K562 (cell line): ENCODE data around the gene TM9SF3. TPM values are rescaled to one million over a fixed set of nuclear protein-coding genes. Genes with fewer than 3 reads are reported as not detected.

Experiments
- ATAC-seq: fragments of 200-7000 bp; cut with Tn5 transposase; 3 replicates; pipeline ENCODE4 v1.9.1; 2020; ENCODE audit warnings: moderate library complexity
- BruUV-seq: library from RNA; stranded (reverse); fragments of 400-500 nt; replicated peaks from 2 replicates; lab custom pipeline; 2021; lab: Mats Ljungman, UMichigan
- CTCF ChIA-PET: fragments of 300-600 bp; formaldehyde crosslinking; extraction: SDS; loops from one replicate; lab custom pipeline; 2021; ENCODE audit warnings: low intra/inter-chr PET ratio; lab: Yijun Ruan, JAX
- POLR2A ChIA-PET: fragments of 300-600, 350-650 bp; sonication (Branson Sonifier 250); formaldehyde crosslinking; extraction: SDS; loops from one replicate; lab custom pipeline; 2021; ENCODE audit warnings: antibody characterized with exemption, inconsistent platforms; lab: Yijun Ruan, JAX
- DNase-seq, 4 experiments: peaks; one replicate each; pipeline versions ENCODE4 v3.0.0 to v3.0.0-alpha.2; 2011 to 2018; ENCODE audit warnings: low spot score in 3 of 4, mixed read lengths in 3 of 4; ENCODE audit errors: extremely low read depth in 1 of 4
- FAIRE-seq: peaks from 2 replicates; lab custom pipeline; 2011; peaks lifted over from hg19 to GRCh38; lab: Jason Lieb, UNC
- H2AFZ ChIP-seq: 2 replicates; pipeline ENCODE4 v1.6.0; 2011; ENCODE audit warnings: low read depth, low read length, control low read depth, inconsistent platforms
- H3K27ac ChIP-seq: fragments of 200-600 bp; 3 replicates; pipeline ENCODE4 v1.8.0; 2011; ENCODE audit warnings: low read depth, mild to moderate bottlenecking, control low read depth, inconsistent platforms, low read length, moderate library complexity, mixed read lengths; ENCODE audit errors: extremely low read depth
- H3K27me3 ChIP-seq, 2 experiments: fragments of 300-600 bp in 1 of 2; 2 replicates in 1 of 2; 3 replicates in 1 of 2; pipeline versions ENCODE4 v1.6.0 to v1.8.0; 2011; ENCODE audit warnings: inconsistent platforms in 2 of 2, low read length in 2 of 2, mild to moderate bottlenecking in 1 of 2, mixed read lengths in 1 of 2, moderate library complexity in 1 of 2; ENCODE audit not compliant: control insufficient read depth in 2 of 2, insufficient read depth in 2 of 2
- H3K36me3 ChIP-seq: fragments of 300-600 bp; 3 replicates; pipeline ENCODE4 v1.8.0; 2011; ENCODE audit warnings: mild to moderate bottlenecking, low read length, inconsistent platforms; ENCODE audit not compliant: control insufficient read depth, insufficient read depth
- H3K4me1 ChIP-seq, 2 experiments: fragments of 200-600 bp in 1 of 2; replicated peaks in 1 of 2; 2 replicates in 1 of 2; 3 replicates in 1 of 2; pipeline versions ENCODE4 v1.5.1 to v1.8.0; 2011; ENCODE audit warnings: inconsistent platforms in 2 of 2, low read length in 2 of 2, mild to moderate bottlenecking in 1 of 2, mixed read lengths in 1 of 2, moderate library complexity in 1 of 2; ENCODE audit not compliant: control insufficient read depth in 2 of 2, insufficient read depth in 2 of 2
- H3K4me2 ChIP-seq: 2 replicates; pipeline ENCODE4 v1.6.1; 2011; ENCODE audit warnings: low read length, control low read depth, inconsistent platforms, mixed read lengths; ENCODE audit not compliant: insufficient read depth
- H3K4me3 ChIP-seq: fragments of 200-600 bp; sonication (generic), shearing (Covaris generic); 2 replicates; pipeline ENCODE4 v1.5.1; 2016; ENCODE audit warnings: control low read depth, inconsistent platforms
- H3K79me2 ChIP-seq: fragments of 200-600 bp; 3 replicates; pipeline ENCODE4 v1.8.0; 2011; ENCODE audit warnings: low read length, inconsistent platforms; ENCODE audit not compliant: control insufficient read depth, insufficient read depth
- H3K9ac ChIP-seq, 2 experiments: 2 replicates each; pipeline versions ENCODE4 v1.6.0 to v1.6.1; 2011; ENCODE audit warnings: low read depth in 2 of 2, low read length in 2 of 2, control low read depth in 1 of 2, inconsistent platforms in 1 of 2, mild to moderate bottlenecking in 1 of 2, mixed read lengths in 1 of 2; ENCODE audit not compliant: insufficient read depth in 1 of 2
- H3K9me1 ChIP-seq: one replicate; pipeline ENCODE4 v1.6.0; 2011; ENCODE audit warnings: inconsistent platforms, mild to moderate bottlenecking, low read length, moderate library complexity; ENCODE audit not compliant: control insufficient read depth, insufficient read depth
- H3K9me3 ChIP-seq: replicated peaks from 2 replicates; pipeline ENCODE4 v1.5.1; 2011; ENCODE audit warnings: low read depth, low read length, inconsistent platforms; ENCODE audit not compliant: control insufficient read depth, insufficient read depth
- H4K20me1 ChIP-seq: replicated peaks from 2 replicates; pipeline ENCODE4 v1.6.1; 2011; ENCODE audit warnings: low read length, inconsistent platforms, mixed read lengths; ENCODE audit not compliant: control insufficient read depth, insufficient read depth
- HDAC3 ChIP-seq: fragments of 450-650 bp; IDR thresholded peaks from 2 replicates; pipeline ENCODE4 v1.6.1; 2018; ENCODE audit warnings: borderline replicate concordance, mild to moderate bottlenecking, moderate library complexity; ENCODE audit not compliant: partially characterized antibody
- HMGN3 ChIP-seq: IDR thresholded peaks from 2 replicates; pipeline ENCODE4 v1.6.1; 2011; ENCODE audit warnings: borderline replicate concordance, low read depth, mild to moderate bottlenecking, mixed read lengths, low read length; ENCODE audit not compliant: insufficient read length; ENCODE audit errors: extremely low read depth
- ID3 ChIP-seq, 2 experiments: fragments of 250-450 bp in 1 of 2; fragments of 450-650 bp in 1 of 2; sonication (Bioruptor Pico) in 1 of 2; IDR thresholded peaks; 2 replicates each; pipeline versions ENCODE4 v1.6.1 to v1.8.0; 2016 to 2021; ENCODE audit warnings: mild to moderate bottlenecking in 2 of 2, moderate library complexity in 2 of 2, missing compliant biosample characterization in 1 of 2, missing genetic modification characterization in 1 of 2
- KLF16 ChIP-seq: IDR thresholded peaks from 2 replicates; pipeline ENCODE4 v1.6.1; 2016; ENCODE audit warnings: antibody characterized with exemption
- NFE2L1 ChIP-seq: fragments of 450-650 bp; IDR thresholded peaks from 2 replicates; pipeline ENCODE4 v1.6.1; 2016; ENCODE audit warnings: missing genetic modification characterization, low read depth, mild to moderate bottlenecking, missing compliant biosample characterization, moderate library complexity, borderline replicate concordance
- NFRKB ChIP-seq: fragments of 450-650 bp; IDR thresholded peaks from 2 replicates; pipeline ENCODE4 v1.6.1; 2016; ENCODE audit warnings: low read depth
- PATZ1 ChIP-seq: fragments of 250-450 bp; sonication (Bioruptor Pico); IDR thresholded peaks from 2 replicates; pipeline ENCODE4 v1.5.0; 2020; ENCODE audit warnings: mild to moderate bottlenecking, borderline replicate concordance
- ZNF75A ChIP-seq: fragments of 450-650 bp; formaldehyde crosslinking; IDR thresholded peaks from 2 replicates; pipeline ENCODE4 v1.4.0; 2020; ENCODE audit warnings: mild to moderate bottlenecking
- ZNF778 ChIP-seq: fragments of 450-650 bp; formaldehyde crosslinking; IDR thresholded peaks from 2 replicates; pipeline ENCODE4 v1.4.0; 2020; ENCODE audit warnings: mild to moderate bottlenecking, moderate library complexity
- WGBS: fragments of 100-300 bp; shearing (Covaris generic); methylation state at CpG from one replicate; pipeline ENCODE4 v1.1.6; 2016; ENCODE audit warnings: low coverage, mixed read lengths; ENCODE audit not compliant: insufficient coverage; ENCODE audit errors: missing lambda C conversion rate; 5-methylcytosine and 5-hydroxymethylcytosine counted together
- in situ Hi-C: fragments of 300-500 bp; cut with MboI; formaldehyde crosslinking; loops from 4 replicates; pipeline ENCODE4 v1.15.0; 2018; ENCODE audit warnings: inconsistent platforms, mixed read lengths
- intact Hi-C: fragments of 100-400 bp; cut with micrococcal nuclease; formaldehyde crosslinking; loops from 2 replicates; pipeline ENCODE4 v1.14.2; 2022
- polyA plus RNA-seq, 8 experiments: library from polyadenylated mRNA; depleted of rRNA in 4 of 8; stranded (reverse) in 5 of 8; unstranded in 3 of 8; fragments of >200 nt; fragmentation: Nextera tagmentation in 2 of 8; fragmentation: Illumina TruSeq in 1 of 8; extraction: Ambion mirVana in 2 of 8; extraction: Trizol in 1 of 8; gene quantifications; 2 replicates each; pipeline versions ENCODE4 v1.2.1 to v1.2.3, GENCODE V29; 2011 to 2014; ENCODE audit warnings: inconsistent platforms in 1 of 8, missing spikeins in 1 of 8
- total RNA-seq, 7 experiments: library from RNA; depleted of rRNA in 6 of 7; stranded (reverse); fragments of >200 nt in 6 of 7; fragmentation: Illumina TruSeq in 2 of 7; extraction: Trizol in 2 of 7; gene quantifications; 2 replicates each; pipeline versions ENCODE4 v1.2.1 to v1.2.3, GENCODE V29; 2011 to 2021; ENCODE audit warnings: low replicate concordance in 1 of 7

Gene TM9SF3
- total and polyA plus RNA-seq, 9 of the 15 experiments (the other 6 are each of a cell fraction or from before 2014, with no cell fraction given) = 16.1 to 63.1 (median 34.9) TPM

GRCh38 chr10:96488161-96488935 is 98.5 kb downstream of the TM9SF3 start:
- CTCF ChIA-PET = no interaction called here
- in situ Hi-C loops (no loop called here), intact Hi-C loops (no loop called here)
- Histone ChIP-seq H3K27ac (no peak overlapping the region), H2AFZ (no peak overlapping the region), H3K79me2 (no peaks in the 10 kb centered on the region), H4K20me1 (no peaks in the 10 kb centered on the region), H3K4me2 (no peak overlapping the region), H3K4me3 (no peak overlapping the region), H3K27me3 (peaks cover 5 to 50% of the 10 kb centered on the region in 2 experiments; a peak in 4 of 5 replicates), H3K36me3 (no peaks in the 10 kb centered on the region), H3K4me1 (no peaks in the 10 kb centered on the region; a peak in 1 of 5 replicates), H3K9ac (no peak overlapping the region), H3K9me3 (no peaks in the 10 kb centered on the region), H3K9me1 (no peaks in the 10 kb centered on the region)
- POLR2A ChIA-PET = no interaction called here
- TF ChIP-seq ID3 (CRISPR knock-in tag; IDR thresholded peaks at IDR 0.05) (no peak), ID3 (tag; IDR thresholded peaks at IDR 0.05) (no peak), PATZ1 (CRISPR knock-in tag) (no peak), ZNF75A (CRISPR knock-in tag) (no peak), KLF16 (no peak), NFE2L1 (no peak), ZNF778 (CRISPR knock-in tag) (no peak), NFRKB (no peak), HMGN3 (no peak), HDAC3 (no peak)
- ATAC-seq (no peak), DNase-seq (no peak), FAIRE-seq (no peak)
- 0% methylated on average over 7 of the region's 14 CpGs for WGBS
- no TSS peak for BruUV-seq
